ENCODE results near the gene VPS26B.
"Not testable (repeated sequence)": the region's sequence is repeated elsewhere in the genome, so short reads cannot be mapped to it uniquely, and the experiment has no call there.

The VPS26B gene

GRCh38 chr11:134260983-134261382, 36.5 kb downstream of the VPS26B start:
- DNase-seq = no peak

- no peak for DNase-seq
Measured at GRCh38 chr11:134261626-134262488, 37.4 kb downstream of the VPS26B start.

GRCh38 chr11:134264966-134265764, 40.7 kb downstream of the VPS26B start:
- no peak for DNase-seq

- no peak for DNase-seq
Measured at GRCh38 chr11:134266440-134266839, 42.0 kb downstream of the VPS26B start.

GRCh38 chr11:134266841-134267251, 42.4 kb downstream of the VPS26B start:
- no peak for DNase-seq

- no peak for DNase-seq
Measured at GRCh38 chr11:134267461-134267860, 43.0 kb downstream of the VPS26B start.

- DNase-seq = no peak
Measured at GRCh38 chr11:134267966-134268365, 43.5 kb downstream of the VPS26B start.

GRCh38 chr11:134270250-134270714, 45.8 kb downstream of the VPS26B start:
- no peak for DNase-seq

GRCh38 chr11:134271978-134272377, 47.5 kb downstream of the VPS26B start:
- DNase-seq = no peak

GRCh38 chr11:134272381-134273316, 48.2 kb downstream of the VPS26B start:
- no peak for DNase-seq

- DNase-seq = no peak
Measured at GRCh38 chr11:134273317-134273712, 48.8 kb downstream of the VPS26B start.

- no peak for DNase-seq
Measured at GRCh38 chr11:134275188-134275533, 50.7 kb downstream of the VPS26B start.

GRCh38 chr11:134275534-134276395, 51.3 kb downstream of the VPS26B start, which contains the start of gene GLB1L3:
TSS of gene GLB1L3 (plus strand) at chr11:134276379. CDS start at chr11:134276741, 362 bp downstream.
- peak; percentile 72 for DNase-seq

GRCh38 chr11:134276396-134277182, 52.1 kb downstream of the VPS26B start:
- DNase-seq = no peak

- no peak for DNase-seq
Measured at GRCh38 chr11:134277183-134278001, 52.9 kb downstream of the VPS26B start.

GRCh38 chr11:134278356-134278755, 53.9 kb downstream of the VPS26B start:
- DNase-seq = no peak

- not testable (repeated sequence) for DNase-seq
Measured at GRCh38 chr11:134281635-134282034, 57.2 kb downstream of the VPS26B start.

- DNase-seq = no peak
Measured at GRCh38 chr11:134282121-134283045, 57.9 kb downstream of the VPS26B start.

Measured in effector CD4-positive, alpha-beta T cell (primary cell).